ENCODE measurements around the gene CTBS. TPM values are rescaled to one million over a fixed set of nuclear protein-coding genes. Genes with fewer than 3 reads are reported as not detected.

CTBS gene
- total and polyA plus RNA-seq, 2 of the 4 experiments (the other 2 are of a cell fraction): 5.9 to 12.4 TPM

GRCh38 chr1:84510668-84511067 is 63.6 kb downstream of the CTBS start:
- H3K36me3 ChIP-seq (ENCODE audit: control insufficient read depth, insufficient read depth, low read length): no peaks in the 10 kb centered on the region
- no peak overlapping the region for H3K14ac ChIP-seq (replicated peaks; ENCODE audit: low read depth, low read length)
- H3K4ac ChIP-seq (ENCODE audit: low read depth, low read length): no peak overlapping the region
- no peak overlapping the region for H3K4me3 ChIP-seq (ENCODE audit: insufficient read depth, low read depth, low read length)
- H2AK5ac ChIP-seq (ENCODE audit: low read depth, low read length): no peak overlapping the region
- H3K27ac ChIP-seq (ENCODE audit: insufficient read depth, low read length): no peak overlapping the region
- no peak overlapping the region for H2AK9ac ChIP-seq (replicated peaks; ENCODE audit: low read depth, low read length, poor library complexity)
- no peak overlapping the region for H2BK20ac ChIP-seq (ENCODE audit: low read depth, low read length)
- no TSS peak for BruUV-seq (replicated peaks)
- no peaks in the 10 kb centered on the region for H3K9me3 ChIP-seq (ENCODE audit: control insufficient read depth, insufficient read depth, low read length)
- ChIA-PET POLR2A (ENCODE audit: unreplicated experiment) (no interaction called here), CTCF (no interaction called here)
- H3K9ac ChIP-seq (ENCODE audit: low read depth, low read length): no peak overlapping the region
- peaks cover 2% of the 10 kb centered on the region; the same call in 1 of the 2 replicates for H4K20me1 ChIP-seq (ENCODE audit: insufficient read depth, low read length)
- no peak overlapping the region for H4K91ac ChIP-seq (ENCODE audit: insufficient read depth, low read depth, low read length)
- WGBS, 2 experiments (ENCODE audit: extremely low coverage in 2 of 2, insufficient read length in 1 of 2): no CpG with 5 or more reads among the region's 3 CpGs
- DNase-seq (no peak), ATAC-seq (ENCODE audit: low read depth) (no peak)
- no peak overlapping the region for H2BK120ac ChIP-seq (ENCODE audit: low read depth, low read length)
- H3K56ac ChIP-seq (ENCODE audit: extremely low read depth, insufficient read depth, low read length): no peak overlapping the region
- no peak overlapping the region for H3K4me2 ChIP-seq (ENCODE audit: low read depth, low read length)
- intact Hi-C loops (cut with micrococcal nuclease): no loop called here
- no peak overlapping the region for H2BK5ac ChIP-seq (ENCODE audit: low read depth, low read length, poor library complexity, severe bottlenecking)
- no peak overlapping the region for H4K8ac ChIP-seq (ENCODE audit: low read depth in 2 of 2, low read length in 2 of 2)
- no peaks in the 10 kb centered on the region for H3K9me1 ChIP-seq (ENCODE audit: insufficient read depth, low read length)
- no peaks in the 10 kb centered on the region for H3K27me3 ChIP-seq (ENCODE audit: control insufficient read depth, insufficient read depth, low read length)
- in situ Hi-C loops (cut with MboI; ENCODE audit: low sequenced_read_pairs): no loop called here
- no peaks in the 10 kb centered on the region for H3K4me1 ChIP-seq (ENCODE audit: control insufficient read depth, insufficient read depth, low read length)
- no peak overlapping the region for H2AFZ ChIP-seq (replicated peaks; ENCODE audit: low read length, poor library complexity)
- no peak for TF ChIP-seq FOS (IDR thresholded peaks at IDR 0.05; ENCODE audit: low read depth, low read length)
- TF ChIP-seq ELK1 (IDR thresholded peaks at IDR 0.05; ENCODE audit: borderline replicate concordance, low read depth, low read length): no peak
- TF ChIP-seq MAZ (IDR thresholded peaks at IDR 0.05; ENCODE audit: borderline replicate concordance, low read depth, low read length): no peak
- H3K18ac ChIP-seq (ENCODE audit: low read depth, low read length): no peak overlapping the region
- H3K23ac ChIP-seq (ENCODE audit: low read depth, low read length): no peak overlapping the region
- dilution Hi-C loops (cut with HindIII; ENCODE audit: low sequenced_read_pairs, unreplicated experiment): no loop called here
- H4K5ac ChIP-seq (ENCODE audit: low read depth, low read length): no peak overlapping the region
- H2BK15ac ChIP-seq (ENCODE audit: low read depth, low read length): no peak overlapping the region
- peaks cover 0 to 7% of the 10 kb centered on the region in 2 experiments; a peak in 3 of 4 replicates for H3K79me1 ChIP-seq (ENCODE audit: low read depth in 1 of 2, low read length in 2 of 2)
